GM19240 (cell line): ENCODE data around the gene PLSCR4.
"Not testable (repeated sequence)": the region's sequence is repeated elsewhere in the genome, so short reads cannot be mapped to it uniquely, and the experiment has no call there.

Source experiments
- DNase-seq: peaks from one replicate; pipeline ENCODE4 v3.0.0; 2011; ENCODE audit warnings: low spot score; ENCODE audit not compliant: insufficient read length

Gene PLSCR4

GRCh38 chr3:146247911-146248310 lies 3.0 kb downstream of the PLSCR4 start:
- DNase-seq: no peak

GRCh38 chr3:146246526-146246925 lies 4.4 kb downstream of the PLSCR4 start:
- DNase-seq: no peak

- no peak for DNase-seq
Measured at GRCh38 chr3:146243559-146243958, 7.3 kb downstream of the PLSCR4 start.

- no peak for DNase-seq
Measured at GRCh38 chr3:146241523-146242240, 9.2 kb downstream of the PLSCR4 start.

GRCh38 chr3:146233487-146233886 lies 17.4 kb downstream of the PLSCR4 start:
- DNase-seq: no peak

GRCh38 chr3:146227486-146227885 lies 23.4 kb downstream of the PLSCR4 start:
- DNase-seq: no peak

GRCh38 chr3:146226881-146227280 lies 24.0 kb downstream of the PLSCR4 start:
- no peak for DNase-seq

GRCh38 chr3:146225458-146225857 lies 25.4 kb downstream of the PLSCR4 start:
- DNase-seq: not testable (repeated sequence)

GRCh38 chr3:146223401-146224373 lies 27.2 kb downstream of the PLSCR4 start:
- no peak for DNase-seq

GRCh38 chr3:146222204-146223046 lies 28.5 kb downstream of the PLSCR4 start:
- no peak for DNase-seq

GRCh38 chr3:146221276-146221675 lies 29.6 kb downstream of the PLSCR4 start:
- DNase-seq: no peak

GRCh38 chr3:146218880-146219866 lies 31.7 kb downstream of the PLSCR4 start:
- no peak for DNase-seq

- no peak for DNase-seq
Measured at GRCh38 chr3:146217324-146217723, 33.6 kb downstream of the PLSCR4 start.

GRCh38 chr3:146214493-146214892 lies 36.4 kb downstream of the PLSCR4 start:
- no peak for DNase-seq

- no peak for DNase-seq
Measured at GRCh38 chr3:146209371-146209770, 41.5 kb downstream of the PLSCR4 start.

- no peak for DNase-seq
Measured at GRCh38 chr3:146203776-146204175, 47.1 kb downstream of the PLSCR4 start.

GRCh38 chr3:146200461-146201220 lies 50.3 kb downstream of the PLSCR4 start:
- no peak for DNase-seq

- DNase-seq: no peak
Measured at GRCh38 chr3:146199762-146200161, 51.1 kb downstream of the PLSCR4 start.

- no peak for DNase-seq
Measured at GRCh38 chr3:146196789-146197188, 54.1 kb downstream of the PLSCR4 start.

- DNase-seq: no peak
Measured at GRCh38 chr3:146195605-146196004, 55.3 kb downstream of the PLSCR4 start.
